SU-DHL-6 (cell line): ENCODE results near the gene CLECL1.

Source experiments
- EZH2phosphoT487 ChIP-seq: fragments of 200-600 bp; sonication (generic), shearing (Covaris generic); conservative IDR thresholded peaks from 2 replicates; pipeline ENCODE4 v1.6.1; 2018; ENCODE audit warnings: mild to moderate bottlenecking, antibody characterized with exemption, low read length, moderate library complexity, mixed read lengths
- TF ChIP-seq, protein P1 (sequence below): fragments of 200-600 bp; sonication (generic); IDR thresholded peaks from one replicate; pipeline ENCODE4 v1.5.1; 2017; ENCODE audit warnings: antibody characterized with exemption, mild to moderate bottlenecking, low read length, moderate library complexity; ENCODE audit not compliant: insufficient read depth, poor library complexity, severe bottlenecking

DNA sequence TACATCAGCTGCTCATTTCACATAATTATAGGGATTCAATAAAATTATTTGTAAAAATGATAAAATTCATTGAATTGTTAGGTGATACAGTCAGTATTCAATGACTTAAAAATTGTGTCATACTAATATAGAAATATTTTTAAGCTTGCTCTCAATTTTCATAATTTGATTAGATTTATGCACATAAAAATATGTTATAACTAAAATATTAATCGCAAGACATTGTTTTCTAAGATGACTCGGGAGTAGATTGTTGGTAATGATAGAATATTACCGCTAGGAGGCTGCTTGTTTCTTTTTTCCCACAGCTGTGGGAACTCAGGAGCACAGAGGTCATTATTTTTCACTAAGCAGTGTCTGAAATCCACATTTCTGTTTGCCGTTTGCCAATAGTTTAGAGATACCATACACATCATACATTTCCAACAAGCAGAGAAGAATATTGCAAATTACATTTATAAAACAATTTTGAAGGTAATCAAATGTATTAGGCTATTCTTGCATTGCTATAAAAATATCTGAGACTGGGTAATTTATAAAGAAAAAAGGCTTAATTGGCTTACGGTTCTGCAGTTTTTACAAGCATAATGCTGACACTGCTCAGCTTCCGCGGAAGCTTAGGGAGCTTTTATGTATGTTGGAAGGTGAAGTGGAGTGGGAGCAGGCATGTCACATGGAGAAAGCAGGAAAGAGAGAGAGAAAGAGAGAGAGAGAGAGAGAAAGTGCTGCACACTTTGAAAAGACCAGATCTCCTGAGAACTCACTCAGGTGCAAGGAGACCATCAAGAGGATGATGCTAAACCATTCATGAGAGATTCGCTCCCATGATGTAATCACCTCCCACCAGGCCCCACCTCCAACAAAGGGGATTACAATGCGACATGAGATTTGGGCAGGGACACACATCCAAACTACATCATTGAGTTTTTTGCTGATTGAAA lies 18.6 kb upstream of the CLECL1 start:
- TF ChIP-seq, protein P1, sequence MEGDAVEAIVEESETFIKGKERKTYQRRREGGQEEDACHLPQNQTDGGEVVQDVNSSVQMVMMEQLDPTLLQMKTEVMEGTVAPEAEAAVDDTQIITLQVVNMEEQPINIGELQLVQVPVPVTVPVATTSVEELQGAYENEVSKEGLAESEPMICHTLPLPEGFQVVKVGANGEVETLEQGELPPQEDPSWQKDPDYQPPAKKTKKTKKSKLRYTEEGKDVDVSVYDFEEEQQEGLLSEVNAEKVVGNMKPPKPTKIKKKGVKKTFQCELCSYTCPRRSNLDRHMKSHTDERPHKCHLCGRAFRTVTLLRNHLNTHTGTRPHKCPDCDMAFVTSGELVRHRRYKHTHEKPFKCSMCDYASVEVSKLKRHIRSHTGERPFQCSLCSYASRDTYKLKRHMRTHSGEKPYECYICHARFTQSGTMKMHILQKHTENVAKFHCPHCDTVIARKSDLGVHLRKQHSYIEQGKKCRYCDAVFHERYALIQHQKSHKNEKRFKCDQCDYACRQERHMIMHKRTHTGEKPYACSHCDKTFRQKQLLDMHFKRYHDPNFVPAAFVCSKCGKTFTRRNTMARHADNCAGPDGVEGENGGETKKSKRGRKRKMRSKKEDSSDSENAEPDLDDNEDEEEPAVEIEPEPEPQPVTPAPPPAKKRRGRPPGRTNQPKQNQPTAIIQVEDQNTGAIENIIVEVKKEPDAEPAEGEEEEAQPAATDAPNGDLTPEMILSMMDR: no peak
- TF ChIP-seq EZH2phosphoT487: no peak
